ENCODE measurements around the gene PODXL2. TPM values are rescaled to one million over a fixed set of nuclear protein-coding genes. Genes with fewer than 3 reads are reported as not detected.

Gene PODXL2
- total RNA-seq, 1 donor from 2014 or later = 4.2 TPM

GRCh38 chr3:127590282-127590592 lies 38.7 kb upstream of the PODXL2 start:
- no peaks in the 10 kb centered on the region for H3K27me3 ChIP-seq (ENCODE audit: control insufficient read depth in 3 of 3, insufficient read depth in 3 of 3, low read length in 3 of 3)
- peak overlapping the region; percentile 82 to 90 (median 87) for H3K4me3 ChIP-seq (ENCODE audit: low read length in 3 of 3)
- peaks cover 40 to 47% (median 42%) of the 10 kb centered on the region in 3 donors for H3K4me1 ChIP-seq (ENCODE audit: control insufficient read depth in 3 of 3, insufficient read depth in 3 of 3, low read length in 3 of 3)
- peaks cover 0 to 6% (median 0%) of the 10 kb centered on the region in 3 donors for H3K36me3 ChIP-seq (ENCODE audit: control insufficient read depth in 3 of 3, insufficient read depth in 3 of 3, low read length in 3 of 3)
- H3K9ac ChIP-seq (ENCODE audit: low read depth in 1 of 3, low read length in 3 of 3) = peak overlapping the region; percentile 92 to 96 (median 93)
- H3K9me3 ChIP-seq (ENCODE audit: control insufficient read depth in 3 of 3, low read length in 3 of 3) = no peaks in the 10 kb centered on the region
- peak overlapping the region; percentile 81 for H3K27ac ChIP-seq (ENCODE audit: low read depth, low read length)

- peaks cover 0 to 6% (median 0%) of the 10 kb centered on the region in 3 donors for H3K36me3 ChIP-seq (ENCODE audit: control insufficient read depth in 3 of 3, insufficient read depth in 3 of 3, low read length in 3 of 3)
- no peaks in the 10 kb centered on the region for H3K27me3 ChIP-seq (ENCODE audit: control insufficient read depth in 3 of 3, insufficient read depth in 3 of 3, low read length in 3 of 3)
- no peaks in the 10 kb centered on the region for H3K9me3 ChIP-seq (ENCODE audit: control insufficient read depth in 3 of 3, low read length in 3 of 3)
- peak within 1 kb of the TSS; percentile 92 to 96 (median 93) for H3K9ac ChIP-seq (ENCODE audit: low read depth in 1 of 3, low read length in 3 of 3)
- peak within 1 kb of the TSS; percentile 82 to 90 (median 87) for H3K4me3 ChIP-seq (ENCODE audit: low read length in 3 of 3)
- peak within 1 kb of the TSS; percentile 81 for H3K27ac ChIP-seq (ENCODE audit: low read depth, low read length)
- peaks cover 34 to 41% (median 37%) of the 10 kb centered on the region in 3 donors for H3K4me1 ChIP-seq (ENCODE audit: control insufficient read depth in 3 of 3, insufficient read depth in 3 of 3, low read length in 3 of 3)
Measured at GRCh38 chr3:127590593-127591465, 38.2 kb upstream of the PODXL2 start, which contains the start of gene TPRA1. TSS of gene TPRA1 (minus strand) at chr3:127590733. CDS start at chr3:127580146, 10,587 bp downstream.

- Histone ChIP-seq H3K36me3 (ENCODE audit: control insufficient read depth in 3 of 3, insufficient read depth in 3 of 3, low read length in 3 of 3) (no peaks in the 10 kb centered on the region), H3K4me3 (ENCODE audit: low read length in 3 of 3) (no peak overlapping the region), H3K4me1 (ENCODE audit: control insufficient read depth in 3 of 3, insufficient read depth in 3 of 3, low read length in 3 of 3) (peaks cover 19 to 34% (median 24%) of the 10 kb centered on the region in 3 donors), H3K9ac (ENCODE audit: low read depth in 1 of 3, low read length in 3 of 3) (no peak overlapping the region), H3K27me3 (ENCODE audit: control insufficient read depth in 3 of 3, insufficient read depth in 3 of 3, low read length in 3 of 3) (no peaks in the 10 kb centered on the region), H3K9me3 (ENCODE audit: control insufficient read depth in 3 of 3, low read length in 3 of 3) (no peaks in the 10 kb centered on the region), H3K27ac (ENCODE audit: low read depth, low read length) (no peak overlapping the region)
Measured at GRCh38 chr3:127593178-127593577, 35.8 kb upstream of the PODXL2 start.

DNA sequence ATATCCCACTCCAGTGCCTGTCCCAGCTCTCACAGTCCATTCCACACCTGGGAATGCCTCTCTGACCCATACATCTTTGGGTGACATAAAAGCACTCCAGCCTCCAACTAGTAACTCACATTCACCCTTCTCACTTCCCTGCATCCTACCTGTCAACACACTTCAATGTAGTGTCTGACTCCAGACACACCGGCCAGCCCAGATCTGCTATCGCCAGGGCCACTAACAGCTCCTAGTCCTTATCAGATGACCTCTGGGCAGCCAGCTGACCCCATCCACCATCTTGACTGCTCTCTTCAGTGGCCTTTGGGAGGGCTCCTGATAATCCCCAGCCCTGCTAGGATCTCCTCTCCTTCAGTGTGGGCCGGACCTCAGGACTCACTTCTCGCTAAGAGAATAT lies 33.7 kb upstream of the PODXL2 start:
- no peak overlapping the region for H3K4me3 ChIP-seq (ENCODE audit: low read length in 3 of 3)
- H3K36me3 ChIP-seq (ENCODE audit: control insufficient read depth in 3 of 3, insufficient read depth in 3 of 3, low read length in 3 of 3) = peaks cover 0 to 4% (median 2%) of the 10 kb centered on the region in 3 donors
- H3K9ac ChIP-seq (ENCODE audit: low read depth in 1 of 3, low read length in 3 of 3) = no peak overlapping the region
- H3K27me3 ChIP-seq (ENCODE audit: control insufficient read depth in 3 of 3, insufficient read depth in 3 of 3, low read length in 3 of 3) = no peaks in the 10 kb centered on the region
- no peaks in the 10 kb centered on the region for H3K9me3 ChIP-seq (ENCODE audit: control insufficient read depth in 3 of 3, low read length in 3 of 3)
- H3K4me1 ChIP-seq (ENCODE audit: control insufficient read depth in 3 of 3, insufficient read depth in 3 of 3, low read length in 3 of 3) = peaks cover 9 to 30% (median 16%) of the 10 kb centered on the region in 3 donors
- H3K27ac ChIP-seq (ENCODE audit: low read depth, low read length) = no peak overlapping the region

- H3K9ac ChIP-seq (ENCODE audit: low read depth in 1 of 3, low read length in 3 of 3) = no peak overlapping the region
- no peak overlapping the region for H3K27ac ChIP-seq (ENCODE audit: low read depth, low read length)
Measured at GRCh38 chr3:127597020-127597771, 31.8 kb upstream of the PODXL2 start.

GRCh38 chr3:127598841-127599570 lies 30.0 kb upstream of the PODXL2 start:
- H3K9ac ChIP-seq (ENCODE audit: low read depth in 1 of 3, low read length in 3 of 3) = peak overlapping the region; percentile 72 to 82 (median 80)
- no peaks in the 10 kb centered on the region for H3K27me3 ChIP-seq (ENCODE audit: control insufficient read depth in 3 of 3, insufficient read depth in 3 of 3, low read length in 3 of 3)
- H3K27ac ChIP-seq (ENCODE audit: low read depth, low read length) = peak overlapping the region; percentile 75
- no peaks in the 10 kb centered on the region for H3K9me3 ChIP-seq (ENCODE audit: control insufficient read depth in 3 of 3, low read length in 3 of 3)
- H3K4me3 ChIP-seq (ENCODE audit: low read length in 3 of 3) = peak overlapping the region; percentile 67 to 81 (median 80)
- H3K4me1 ChIP-seq (ENCODE audit: control insufficient read depth in 3 of 3, insufficient read depth in 3 of 3, low read length in 3 of 3) = peaks cover 0 to 16% (median 7%) of the 10 kb centered on the region in 3 donors
- H3K36me3 ChIP-seq (ENCODE audit: control insufficient read depth in 3 of 3, insufficient read depth in 3 of 3, low read length in 3 of 3) = peaks cover 0 to 10% (median 2%) of the 10 kb centered on the region in 3 donors

More at GRCh38 chr3:127597020-127597771, 31.8 kb upstream of the PODXL2 start:
- H3K4me1 ChIP-seq (ENCODE audit: control insufficient read depth in 3 of 3, insufficient read depth in 3 of 3, low read length in 3 of 3) = peaks cover 0 to 16% (median 7%) of the 10 kb centered on the region in 3 donors
- no peaks in the 10 kb centered on the region for H3K9me3 ChIP-seq (ENCODE audit: control insufficient read depth in 3 of 3, low read length in 3 of 3)
- H3K4me3 ChIP-seq (ENCODE audit: low read length in 3 of 3) = no peak overlapping the region
- peaks cover 0 to 6% (median 2%) of the 10 kb centered on the region in 3 donors for H3K36me3 ChIP-seq (ENCODE audit: control insufficient read depth in 3 of 3, insufficient read depth in 3 of 3, low read length in 3 of 3)
- H3K27me3 ChIP-seq (ENCODE audit: control insufficient read depth in 3 of 3, insufficient read depth in 3 of 3, low read length in 3 of 3) = no peaks in the 10 kb centered on the region

DNA sequence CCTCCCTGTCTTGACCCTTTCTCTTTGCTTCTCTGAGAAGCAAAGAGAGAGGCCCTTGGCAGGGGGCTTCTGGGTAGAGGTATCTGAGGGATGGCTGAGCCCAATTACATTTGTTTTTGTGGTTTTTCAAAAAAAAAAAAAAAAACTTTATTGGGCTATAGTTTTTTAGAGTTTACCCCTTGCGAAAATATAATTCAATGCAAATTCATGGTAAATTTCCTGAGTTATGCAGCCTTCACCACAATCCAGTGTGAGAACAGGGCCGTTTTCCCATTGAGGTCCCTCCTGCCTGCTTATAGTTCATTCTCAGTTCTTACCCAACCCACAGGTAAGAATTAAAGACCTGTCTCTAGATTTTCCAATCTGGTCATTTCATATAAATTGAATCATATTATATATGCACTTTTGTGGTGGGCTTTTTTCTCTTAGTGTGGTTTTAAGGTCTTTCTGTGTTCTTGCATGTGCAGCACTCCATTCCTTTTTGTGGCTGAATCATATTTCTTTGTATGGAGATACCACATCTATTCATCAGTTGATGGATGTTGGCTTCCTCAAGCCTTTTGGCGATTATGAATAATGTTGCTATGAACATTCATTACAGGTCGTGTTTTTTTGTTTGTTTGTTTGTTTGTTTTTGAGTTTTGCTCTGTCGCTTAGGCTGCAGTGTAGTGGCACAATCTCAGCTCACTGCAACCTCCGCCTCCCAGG lies 28.1 kb upstream of the PODXL2 start:
- H3K4me3 ChIP-seq (ENCODE audit: low read length in 3 of 3) = no peak overlapping the region
- H3K4me1 ChIP-seq (ENCODE audit: control insufficient read depth in 3 of 3, insufficient read depth in 3 of 3, low read length in 3 of 3) = peaks cover 0 to 18% (median 7%) of the 10 kb centered on the region in 3 donors
- no peak overlapping the region for H3K27ac ChIP-seq (ENCODE audit: low read depth, low read length)
- H3K27me3 ChIP-seq (ENCODE audit: control insufficient read depth in 3 of 3, insufficient read depth in 3 of 3, low read length in 3 of 3) = no peaks in the 10 kb centered on the region
- H3K9ac ChIP-seq (ENCODE audit: low read depth in 1 of 3, low read length in 3 of 3) = no peak overlapping the region
- peaks cover 5 to 16% (median 7%) of the 10 kb centered on the region in 3 donors for H3K36me3 ChIP-seq (ENCODE audit: control insufficient read depth in 3 of 3, insufficient read depth in 3 of 3, low read length in 3 of 3)
- H3K9me3 ChIP-seq (ENCODE audit: control insufficient read depth in 3 of 3, low read length in 3 of 3) = no peaks in the 10 kb centered on the region

DNA sequence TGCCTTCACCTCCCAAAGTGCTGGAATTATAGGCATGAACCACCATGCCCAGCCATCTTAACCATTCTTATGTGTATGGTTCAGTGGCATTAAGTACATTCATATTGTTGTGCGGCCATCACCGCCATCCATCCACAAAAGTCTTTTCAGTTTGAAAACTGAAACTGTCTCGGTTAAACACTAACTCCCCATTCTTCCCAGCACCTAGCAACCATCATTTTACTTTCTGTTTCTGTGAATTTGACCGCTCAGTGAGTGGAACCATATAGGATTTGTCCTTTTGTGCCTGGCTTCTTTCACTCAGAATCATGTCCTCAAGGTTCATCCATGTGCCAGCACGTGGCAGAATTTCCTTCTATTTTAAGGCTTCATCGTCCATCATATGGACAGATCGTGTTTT lies 24.9 kb upstream of the PODXL2 start:
- H3K36me3 ChIP-seq (ENCODE audit: control insufficient read depth in 3 of 3, insufficient read depth in 3 of 3, low read length in 3 of 3) = peaks cover 16 to 23% (median 17%) of the 10 kb centered on the region in 3 donors
- H3K27me3 ChIP-seq (ENCODE audit: control insufficient read depth in 3 of 3, insufficient read depth in 3 of 3, low read length in 3 of 3) = no peaks in the 10 kb centered on the region
- no peak overlapping the region for H3K9ac ChIP-seq (ENCODE audit: low read depth in 1 of 3, low read length in 3 of 3)
- H3K4me1 ChIP-seq (ENCODE audit: control insufficient read depth in 3 of 3, insufficient read depth in 3 of 3, low read length in 3 of 3) = peaks cover 25 to 37% (median 31%) of the 10 kb centered on the region in 3 donors
- H3K27ac ChIP-seq (ENCODE audit: low read depth, low read length) = no peak overlapping the region
- no peaks in the 10 kb centered on the region for H3K9me3 ChIP-seq (ENCODE audit: control insufficient read depth in 3 of 3, low read length in 3 of 3)
- no peak overlapping the region for H3K4me3 ChIP-seq (ENCODE audit: low read length in 3 of 3)

DNA sequence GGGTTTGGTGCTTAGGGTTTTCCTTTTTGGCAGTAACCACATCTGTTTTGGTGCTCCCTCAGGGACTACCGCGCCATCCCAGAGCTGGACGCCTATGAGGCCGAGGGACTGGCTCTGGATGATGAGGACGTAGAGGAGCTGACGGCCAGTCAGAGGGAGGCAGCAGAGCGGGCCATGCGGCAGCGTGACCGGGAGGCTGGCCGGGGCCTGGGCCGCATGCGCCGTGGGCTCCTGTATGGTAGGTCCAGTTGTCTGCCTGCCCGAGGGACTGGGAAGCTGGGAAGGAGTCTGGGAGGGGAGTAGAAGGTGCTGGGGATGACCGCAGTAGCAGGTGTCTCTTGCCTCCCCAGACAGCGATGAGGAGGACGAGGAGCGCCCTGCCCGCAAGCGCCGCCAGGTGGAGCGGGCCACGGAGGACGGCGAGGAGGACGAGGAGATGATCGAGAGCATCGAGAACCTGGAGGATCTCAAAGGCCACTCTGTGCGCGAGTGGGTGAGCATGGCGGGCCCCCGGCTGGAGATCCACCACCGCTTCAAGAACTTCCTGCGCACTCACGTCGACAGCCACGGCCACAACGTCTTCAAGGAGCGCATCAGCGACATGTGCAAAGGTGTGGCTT lies 24.3 kb upstream of the PODXL2 start:
- Histone ChIP-seq H3K4me3 (ENCODE audit: low read length in 3 of 3) (no peak overlapping the region), H3K27ac (ENCODE audit: low read depth, low read length) (no peak overlapping the region), H3K36me3 (ENCODE audit: control insufficient read depth in 3 of 3, insufficient read depth in 3 of 3, low read length in 3 of 3) (peaks cover 16 to 26% (median 17%) of the 10 kb centered on the region in 3 donors), H3K4me1 (ENCODE audit: control insufficient read depth in 3 of 3, insufficient read depth in 3 of 3, low read length in 3 of 3) (peaks cover 25 to 35% (median 33%) of the 10 kb centered on the region in 3 donors), H3K9me3 (ENCODE audit: control insufficient read depth in 3 of 3, low read length in 3 of 3) (no peaks in the 10 kb centered on the region), H3K27me3 (ENCODE audit: control insufficient read depth in 3 of 3, insufficient read depth in 3 of 3, low read length in 3 of 3) (no peaks in the 10 kb centered on the region), H3K9ac (ENCODE audit: low read depth in 1 of 3, low read length in 3 of 3) (no peak overlapping the region)
